H9 (cell line): ENCODE data around the gene RNASE8. TPM values are rescaled to one million over a fixed set of nuclear protein-coding genes. Genes with fewer than 3 reads are reported as not detected.

Experiments used
- DNase-seq: peaks from one replicate; pipeline ENCODE4 v3.0.0-alpha.2; 2017
- H2AFZ ChIP-seq: one replicate; pipeline ENCODE4 v1.6.1; 2013; ENCODE audit warnings: mild to moderate bottlenecking, low read length, control low read depth, moderate library complexity
- H2AK5ac ChIP-seq: 2 replicates; pipeline ENCODE4 v1.6.1; 2013; ENCODE audit warnings: low read length, control low read depth, mixed read lengths; ENCODE audit not compliant: insufficient read length
- H2BK120ac ChIP-seq: one replicate; pipeline ENCODE4 v1.6.1; 2013; ENCODE audit warnings: low read depth, mild to moderate bottlenecking, low read length, control low read depth, inconsistent platforms; ENCODE audit not compliant: poor library complexity, severe bottlenecking
- H2BK12ac ChIP-seq: 2 replicates; pipeline ENCODE4 v1.6.1; 2013; ENCODE audit warnings: low read length, control low read depth, mixed read lengths, low read depth; ENCODE audit not compliant: insufficient read length
- H2BK15ac ChIP-seq: 2 replicates; pipeline ENCODE4 v1.6.1; 2013; ENCODE audit warnings: low read depth, low read length, control low read depth
- H2BK20ac ChIP-seq: one replicate; pipeline ENCODE4 v1.6.1; 2013; ENCODE audit warnings: low read depth, mild to moderate bottlenecking, low read length, control low read depth, inconsistent platforms; ENCODE audit not compliant: poor library complexity, severe bottlenecking
- H2BK5ac ChIP-seq: 2 replicates; pipeline ENCODE4 v1.6.1; 2013; ENCODE audit warnings: low read length, control low read depth, mixed read lengths; ENCODE audit not compliant: insufficient read length
- H3K14ac ChIP-seq: 2 replicates; pipeline ENCODE4 v1.6.1; 2013; ENCODE audit warnings: low read length, control low read depth; ENCODE audit not compliant: insufficient read depth
- H3K18ac ChIP-seq: 2 replicates; pipeline ENCODE4 v1.6.1; 2013; ENCODE audit warnings: low read depth, mild to moderate bottlenecking, mixed read lengths, low read length, control low read depth; ENCODE audit not compliant: insufficient read length
- H3K23ac ChIP-seq: 2 replicates; pipeline ENCODE4 v1.6.1; 2013; ENCODE audit warnings: low read length, control low read depth, mixed read lengths, low read depth; ENCODE audit not compliant: insufficient read length
- H3K23me2 ChIP-seq: 2 replicates; pipeline ENCODE4 v1.6.1; 2013; ENCODE audit warnings: low read depth, mild to moderate bottlenecking, mixed read lengths, low read length, control low read depth; ENCODE audit not compliant: insufficient read length, poor library complexity, severe bottlenecking
- H3K27ac ChIP-seq: 2 replicates; pipeline ENCODE4 v1.5.1; 2013; ENCODE audit warnings: low read length, control low read depth, mixed read lengths, low read depth; ENCODE audit not compliant: insufficient read length
- H3K27me3 ChIP-seq: 2 replicates; pipeline ENCODE4 v1.6.1; 2013; ENCODE audit warnings: low read length, control low read depth, inconsistent platforms; ENCODE audit not compliant: insufficient read depth
- H3K4ac ChIP-seq: 2 replicates; pipeline ENCODE4 v1.6.1; 2013; ENCODE audit warnings: low read depth, mild to moderate bottlenecking, control low read depth, inconsistent platforms, low read length, moderate library complexity
- H3K4me1 ChIP-seq: 2 replicates; pipeline ENCODE4 v1.6.1; 2013; ENCODE audit warnings: low read length, control low read depth, inconsistent platforms; ENCODE audit not compliant: insufficient read depth
- H3K4me2 ChIP-seq: 2 replicates; pipeline ENCODE4 v1.6.1; 2013; ENCODE audit warnings: low read length, control low read depth, mixed read lengths; ENCODE audit not compliant: insufficient read length, insufficient read depth
- H3K56ac ChIP-seq: 2 replicates; pipeline ENCODE4 v1.6.1; 2013; ENCODE audit warnings: low read depth, mild to moderate bottlenecking, mixed read lengths, low read length, control low read depth; ENCODE audit not compliant: insufficient read length
- H3K79me1 ChIP-seq: 2 replicates; pipeline ENCODE4 v1.6.1; 2013; ENCODE audit warnings: low read depth, mild to moderate bottlenecking, moderate library complexity, low read length, control low read depth, inconsistent platforms; ENCODE audit not compliant: insufficient read depth, poor library complexity, severe bottlenecking
- H3K79me2 ChIP-seq: 2 replicates; pipeline ENCODE4 v1.6.1; 2013; ENCODE audit warnings: low read length, control low read depth, inconsistent platforms; ENCODE audit not compliant: insufficient read depth
- H3K9ac ChIP-seq: 2 replicates; pipeline ENCODE4 v1.6.1; 2013; ENCODE audit warnings: low read length, control low read depth, mixed read lengths; ENCODE audit not compliant: insufficient read length; ENCODE audit errors: extremely low read depth
- H3K9me3 ChIP-seq: one replicate; pipeline ENCODE4 v1.6.1; 2013; ENCODE audit warnings: low read depth, low read length, inconsistent platforms; ENCODE audit not compliant: control insufficient read depth
- H3T11ph ChIP-seq: one replicate; pipeline ENCODE4 v1.6.1; 2013; ENCODE audit warnings: mild to moderate bottlenecking, low read length, control low read depth, inconsistent platforms
- H4K20me1 ChIP-seq: one replicate; pipeline ENCODE4 v1.6.1; 2013; ENCODE audit not compliant: control insufficient read depth, insufficient read length, insufficient read depth
- H4K5ac ChIP-seq: 2 replicates; pipeline ENCODE4 v1.6.1; 2013; ENCODE audit warnings: low read depth, mild to moderate bottlenecking, mixed read lengths, low read length, control low read depth; ENCODE audit not compliant: insufficient read length
- H4K8ac ChIP-seq: replicated peaks from 2 replicates; pipeline ENCODE4 v1.6.1; 2013; ENCODE audit warnings: low read length, control low read depth, mixed read lengths, low read depth; ENCODE audit not compliant: insufficient read length
- H4K91ac ChIP-seq: 2 replicates; pipeline ENCODE4 v1.6.1; 2013; ENCODE audit warnings: low read depth, mild to moderate bottlenecking, moderate library complexity, mixed read lengths, low read length, control low read depth; ENCODE audit not compliant: insufficient read length
- H3K27ac Mint-ChIP-seq, 3 experiments: 2 replicates in 2 of 3; 3 replicates in 1 of 3; pipeline ENCODE4 v1.8.0; 2020 to 2021; ENCODE audit warnings: mixed read lengths in 3 of 3, mild to moderate bottlenecking in 1 of 3, moderate library complexity in 1 of 3
- H3K27me3 Mint-ChIP-seq: 2 replicates; pipeline ENCODE4 v1.8.0; 2021; ENCODE audit warnings: low read depth, mild to moderate bottlenecking, moderate library complexity, mixed read lengths
- H3K36me3 Mint-ChIP-seq, 3 experiments: 2 replicates in 2 of 3; 3 replicates in 1 of 3; pipeline ENCODE4 v1.8.0; 2020 to 2021; ENCODE audit warnings: low read depth in 3 of 3, mixed read lengths in 3 of 3; ENCODE audit not compliant: insufficient read depth in 1 of 3
- H3K4me1 Mint-ChIP-seq, 2 experiments: 2 replicates each; pipeline ENCODE4 v1.8.0; 2020; ENCODE audit warnings: mixed read lengths in 2 of 2
- H3K4me3 Mint-ChIP-seq, 2 experiments: 2 replicates in 1 of 2; 3 replicates in 1 of 2; pipeline ENCODE4 v1.8.0; 2020 to 2021; ENCODE audit warnings: mild to moderate bottlenecking in 2 of 2, mixed read lengths in 2 of 2, moderate library complexity in 1 of 2
- H3K9me3 Mint-ChIP-seq, 2 experiments: 2 replicates in 1 of 2; 3 replicates in 1 of 2; pipeline ENCODE4 v1.8.0; 2020; ENCODE audit warnings: mild to moderate bottlenecking in 2 of 2, mixed read lengths in 2 of 2, moderate library complexity in 1 of 2
- WGBS: extraction: QIAGEN DNeasy Blood & Tissue Kit; methylation state at CpG from one replicate; pipeline ENCODE4 v1.1.7; 2013; ENCODE audit warnings: missing lambda C conversion rate, low lambda C conversion rate, mixed read lengths; ENCODE audit not compliant: insufficient read length; ENCODE audit errors: extremely low coverage; 5-methylcytosine and 5-hydroxymethylcytosine counted together
- total RNA-seq: library from RNA; stranded (reverse); gene quantifications from 2 replicates; pipeline ENCODE4 v1.2.1, GENCODE V29; 2021
- TF ChIP-seq, protein P1 (sequence below): fragments of 200-600 bp; sonication (generic); conservative IDR thresholded peaks from 3 replicates; pipeline ENCODE4 v1.8.0; 2021; ENCODE audit warnings: antibody characterized with exemption, mild to moderate bottlenecking

RNASE8 gene
- total RNA-seq, 1 experiment from 2014 or later = not detected

DNA sequence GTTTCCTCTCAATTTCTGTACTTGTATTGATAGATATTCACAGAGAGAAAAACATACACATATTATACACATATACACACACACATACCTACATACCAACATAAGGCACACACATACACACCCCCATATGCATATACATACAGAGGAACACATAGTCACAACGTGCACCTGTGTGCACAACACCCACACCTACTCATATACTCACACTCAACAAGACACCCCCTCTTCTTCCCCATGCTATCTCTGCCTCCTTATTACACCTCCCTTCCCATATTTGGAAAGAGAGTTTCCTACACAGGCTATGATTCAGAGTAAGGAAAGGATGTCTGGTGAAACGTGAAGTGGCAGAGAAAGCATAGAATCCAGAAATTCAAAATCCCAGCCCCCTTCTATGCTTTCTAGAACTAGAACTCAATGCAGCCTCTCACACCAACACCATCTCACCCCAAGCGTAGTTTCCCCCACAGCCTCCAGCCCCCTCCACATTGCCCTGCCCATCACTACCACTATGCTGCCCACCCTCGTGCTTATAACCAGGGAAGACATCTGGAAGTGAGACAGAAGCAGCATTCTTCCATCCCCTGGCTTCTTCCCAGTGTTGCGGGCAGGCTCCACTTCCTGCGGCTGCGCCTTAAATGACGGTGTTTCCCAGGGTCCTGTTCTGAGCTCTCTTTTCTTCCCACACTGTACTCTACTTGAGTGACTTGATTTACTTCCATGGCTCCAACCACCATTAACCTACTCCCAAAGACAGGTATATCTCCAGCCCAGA, 2.4 kb downstream of the RNASE8 start:
- no peak overlapping the region for H2AFZ ChIP-seq
- H4K91ac ChIP-seq = no peak overlapping the region
- H2BK15ac ChIP-seq = no peak overlapping the region
- no peak overlapping the region for H3T11ph ChIP-seq
- H3K27ac ChIP-seq = no peak overlapping the region
- no peaks in the 10 kb centered on the region for H3K9me3 Mint-ChIP-seq
- no CpG with 5 or more reads among the region's 8 CpGs for WGBS
- no peak for DNase-seq
- no peak overlapping the region for H3K4me2 ChIP-seq
- H3K27me3 Mint-ChIP-seq = peaks cover 2% of the 10 kb centered on the region; the same call in 1 of the 2 replicates
- H3K9me3 ChIP-seq = no peaks in the 10 kb centered on the region
- H3K79me2 ChIP-seq = no peaks in the 10 kb centered on the region
- no peak overlapping the region for H3K4me3 Mint-ChIP-seq
- H3K4me1 Mint-ChIP-seq = peaks cover 15% of the 10 kb centered on the region in 2 experiments
- no peaks in the 10 kb centered on the region for H3K36me3 Mint-ChIP-seq
- no peaks in the 10 kb centered on the region for H3K23me2 ChIP-seq
- TF ChIP-seq, protein P1, sequence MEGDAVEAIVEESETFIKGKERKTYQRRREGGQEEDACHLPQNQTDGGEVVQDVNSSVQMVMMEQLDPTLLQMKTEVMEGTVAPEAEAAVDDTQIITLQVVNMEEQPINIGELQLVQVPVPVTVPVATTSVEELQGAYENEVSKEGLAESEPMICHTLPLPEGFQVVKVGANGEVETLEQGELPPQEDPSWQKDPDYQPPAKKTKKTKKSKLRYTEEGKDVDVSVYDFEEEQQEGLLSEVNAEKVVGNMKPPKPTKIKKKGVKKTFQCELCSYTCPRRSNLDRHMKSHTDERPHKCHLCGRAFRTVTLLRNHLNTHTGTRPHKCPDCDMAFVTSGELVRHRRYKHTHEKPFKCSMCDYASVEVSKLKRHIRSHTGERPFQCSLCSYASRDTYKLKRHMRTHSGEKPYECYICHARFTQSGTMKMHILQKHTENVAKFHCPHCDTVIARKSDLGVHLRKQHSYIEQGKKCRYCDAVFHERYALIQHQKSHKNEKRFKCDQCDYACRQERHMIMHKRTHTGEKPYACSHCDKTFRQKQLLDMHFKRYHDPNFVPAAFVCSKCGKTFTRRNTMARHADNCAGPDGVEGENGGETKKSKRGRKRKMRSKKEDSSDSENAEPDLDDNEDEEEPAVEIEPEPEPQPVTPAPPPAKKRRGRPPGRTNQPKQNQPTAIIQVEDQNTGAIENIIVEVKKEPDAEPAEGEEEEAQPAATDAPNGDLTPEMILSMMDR = no peak
- no peak overlapping the region for H2BK20ac ChIP-seq
- H3K9ac ChIP-seq = no peak overlapping the region
- no peak overlapping the region for H2AK5ac ChIP-seq
- H3K14ac ChIP-seq = no peak overlapping the region
- H3K23ac ChIP-seq = no peak overlapping the region
- no peak overlapping the region for H3K27ac Mint-ChIP-seq
- H2BK120ac ChIP-seq = no peak overlapping the region
- no peak overlapping the region for H3K56ac ChIP-seq
- H4K8ac ChIP-seq = no peak overlapping the region
- H3K79me1 ChIP-seq = no peaks in the 10 kb centered on the region
- H2BK12ac ChIP-seq = no peak overlapping the region
- H3K27me3 ChIP-seq = no peaks in the 10 kb centered on the region
- H4K5ac ChIP-seq = no peak overlapping the region
- H3K4me1 ChIP-seq = no peaks in the 10 kb centered on the region; the same call in 1 of the 2 replicates
- no peaks in the 10 kb centered on the region for H4K20me1 ChIP-seq
- H3K4ac ChIP-seq = no peak overlapping the region
- H2BK5ac ChIP-seq = no peak overlapping the region
- H3K18ac ChIP-seq = no peak overlapping the region
